Gastroesophageal sphincter (tissue), 3 donors: ENCODE data around the gene HYAL4.
"Not testable (repeated sequence)": the region's sequence is repeated elsewhere in the genome, so short reads cannot be mapped to it uniquely, and the experiment has no call there.

Source experiments
- EP300 ChIP-seq: sonication (generic); formaldehyde crosslinking; IDR thresholded peaks from one replicate; pipeline ENCODE4 v1.6.1; 2017; ENCODE audit warnings: antibody characterized with exemption, mild to moderate bottlenecking
- POLR2AphosphoS5 ChIP-seq: sonication (generic); formaldehyde crosslinking; IDR thresholded peaks from one replicate; pipeline ENCODE4 v1.6.1; 2017; ENCODE audit warnings: antibody characterized with exemption
- TF ChIP-seq, protein P1 (sequence below), 4 experiments: fragments of 200-600 bp in 2 of 4; fragments of 450-650 bp in 2 of 4; sonication (generic) in 1 of 4; IDR thresholded peaks; one replicate each; pipeline ENCODE4 v1.5.1; 2017 to 2019; ENCODE audit warnings: antibody characterized with exemption in 4 of 4, mild to moderate bottlenecking in 2 of 4, moderate library complexity in 2 of 4

DNA sequence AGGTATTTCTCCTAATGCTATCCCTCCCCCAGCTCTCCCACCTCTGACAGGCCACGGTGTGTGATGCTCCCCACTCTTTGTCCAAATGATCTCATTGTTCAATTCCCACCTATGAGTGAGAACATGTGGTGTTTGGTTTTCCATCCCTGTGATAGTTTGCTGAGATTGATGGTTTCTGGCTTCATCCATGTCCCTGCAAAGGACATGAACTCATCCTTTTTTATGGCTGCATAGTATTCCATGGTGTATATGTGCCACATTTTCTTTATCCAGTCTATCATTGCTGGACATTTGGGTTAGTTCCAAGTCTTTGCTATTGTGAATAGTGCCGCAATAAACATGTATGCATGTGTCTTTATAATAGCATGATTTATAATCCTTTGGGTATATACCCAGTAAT lies 5.9 kb upstream of the HYAL4 start:
- not testable (repeated sequence) for TF ChIP-seq EP300, POLR2AphosphoS5
- TF ChIP-seq, protein P1, sequence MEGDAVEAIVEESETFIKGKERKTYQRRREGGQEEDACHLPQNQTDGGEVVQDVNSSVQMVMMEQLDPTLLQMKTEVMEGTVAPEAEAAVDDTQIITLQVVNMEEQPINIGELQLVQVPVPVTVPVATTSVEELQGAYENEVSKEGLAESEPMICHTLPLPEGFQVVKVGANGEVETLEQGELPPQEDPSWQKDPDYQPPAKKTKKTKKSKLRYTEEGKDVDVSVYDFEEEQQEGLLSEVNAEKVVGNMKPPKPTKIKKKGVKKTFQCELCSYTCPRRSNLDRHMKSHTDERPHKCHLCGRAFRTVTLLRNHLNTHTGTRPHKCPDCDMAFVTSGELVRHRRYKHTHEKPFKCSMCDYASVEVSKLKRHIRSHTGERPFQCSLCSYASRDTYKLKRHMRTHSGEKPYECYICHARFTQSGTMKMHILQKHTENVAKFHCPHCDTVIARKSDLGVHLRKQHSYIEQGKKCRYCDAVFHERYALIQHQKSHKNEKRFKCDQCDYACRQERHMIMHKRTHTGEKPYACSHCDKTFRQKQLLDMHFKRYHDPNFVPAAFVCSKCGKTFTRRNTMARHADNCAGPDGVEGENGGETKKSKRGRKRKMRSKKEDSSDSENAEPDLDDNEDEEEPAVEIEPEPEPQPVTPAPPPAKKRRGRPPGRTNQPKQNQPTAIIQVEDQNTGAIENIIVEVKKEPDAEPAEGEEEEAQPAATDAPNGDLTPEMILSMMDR (IDR thresholded peaks at IDR 0.05), result not testable (repeated sequence)
